Gastroesophageal sphincter (tissue), 4 donors: ENCODE measurements around the gene ADAMTS12. TPM values are rescaled to one million over a fixed set of nuclear protein-coding genes. Genes with fewer than 3 reads are reported as not detected.

Experiments used
- ATAC-seq: fragments of 150-250 bp; one replicate; pipeline ENCODE4 v1.9.1; 2016; ENCODE audit warnings: mild to moderate bottlenecking, moderate library complexity
- H3K27ac ChIP-seq, 4 donors: fragments of 200-600 bp; sonication (generic) in 3 of 4; 1 replicate in 3 of 4; 2 replicates in 1 of 4; pipeline ENCODE4 v1.5.1; 2016 to 2019
- H3K27me3 ChIP-seq: fragments of 200-600 bp; sonication (generic); one replicate; pipeline ENCODE4 v1.5.1; 2019
- H3K36me3 ChIP-seq, 2 donors: fragments of 200-600 bp; sonication (generic); one replicate each; pipeline ENCODE4 v1.5.1; 2019; ENCODE audit warnings: control low read depth in 1 of 2
- H3K4me1 ChIP-seq, 3 donors: fragments of 200-600 bp; sonication (generic); 1 replicate in 2 of 3; 2 replicates in 1 of 3; pipeline ENCODE4 v1.5.1; 2016 to 2019; ENCODE audit warnings: control low read depth in 2 of 3
- H3K4me3 ChIP-seq, 2 donors: fragments of 200-600 bp; sonication (generic); one replicate each; pipeline ENCODE4 v1.5.1; 2019; ENCODE audit warnings: mild to moderate bottlenecking in 1 of 2, moderate library complexity in 1 of 2
- H3K9me3 ChIP-seq, 3 donors: fragments of 200-600 bp; sonication (generic); one replicate each; pipeline ENCODE4 v1.5.1; 2017 to 2019; ENCODE audit warnings: control low read depth in 2 of 3
- CTCF ChIP-seq, 4 experiments: fragments of 200-600 bp in 2 of 4; fragments of 450-650 bp in 2 of 4; sonication (generic) in 1 of 4; IDR thresholded peaks; one replicate each; pipeline ENCODE4 v1.5.1; 2017 to 2019; ENCODE audit warnings: antibody characterized with exemption in 4 of 4, mild to moderate bottlenecking in 2 of 4, moderate library complexity in 2 of 4
- EP300 ChIP-seq: sonication (generic); formaldehyde crosslinking; IDR thresholded peaks from one replicate; pipeline ENCODE4 v1.6.1; 2017; ENCODE audit warnings: antibody characterized with exemption, mild to moderate bottlenecking
- POLR2A ChIP-seq, 2 donors: fragments of 450-650 bp; IDR thresholded peaks; one replicate each; pipeline ENCODE4 v1.6.1; 2017; ENCODE audit warnings: antibody characterized with exemption in 2 of 2, mild to moderate bottlenecking in 2 of 2, moderate library complexity in 1 of 2
- POLR2AphosphoS5 ChIP-seq: sonication (generic); formaldehyde crosslinking; IDR thresholded peaks from one replicate; pipeline ENCODE4 v1.6.1; 2017; ENCODE audit warnings: antibody characterized with exemption
- WGBS, 2 donors: methylation state at CpG; one replicate each; pipeline ENCODE4 v1.1.5; 2018; ENCODE audit warnings: low coverage in 1 of 2; 5-methylcytosine and 5-hydroxymethylcytosine counted together
- total RNA-seq, 4 donors: library from RNA; depleted of rRNA; stranded (reverse); fragments of >200 nt; gene quantifications; one replicate each; pipeline ENCODE4 v1.1.0, GENCODE V29; 2016

ADAMTS12 gene
- total RNA-seq, 4 donors from 2014 or later, result 2.6 to 6.5 (median 5.2) TPM

GRCh38 chr5:33762859-33763258 lies 128.9 kb downstream of the ADAMTS12 start:
- no peaks in the 10 kb centered on the region for H3K9me3 ChIP-seq
- WGBS, 2 donors, result 70 to 75% methylated on average over 1 of the region's 1 CpG
- H3K4me1 ChIP-seq, result peaks cover 0 to 2% (median 0%) of the 10 kb centered on the region in 3 donors
- no peak overlapping the region for H3K4me3 ChIP-seq
- TF ChIP-seq CTCF (IDR thresholded peaks at IDR 0.05), result no peak
- TF ChIP-seq POLR2A (IDR thresholded peaks at IDR 0.05), result no peak
- no peak for TF ChIP-seq POLR2AphosphoS5
- no peak for TF ChIP-seq EP300
- H3K27me3 ChIP-seq, result no peaks in the 10 kb centered on the region
- H3K27ac ChIP-seq, result no peak overlapping the region
- no peaks in the 10 kb centered on the region for H3K36me3 ChIP-seq
- ATAC-seq, result no peak

- no peak for ATAC-seq
- Histone ChIP-seq H3K36me3 (no peaks in the 10 kb centered on the region), H3K9me3 (no peaks in the 10 kb centered on the region), H3K4me1 (no peaks in the 10 kb centered on the region), H3K27me3 (no peaks in the 10 kb centered on the region), H3K27ac (no peak overlapping the region), H3K4me3 (no peak overlapping the region)
- 64 to 85% methylated on average over 1 to 4 of the region's 4 CpGs for WGBS, 2 donors
- TF ChIP-seq POLR2AphosphoS5, result no peak
- no peak for TF ChIP-seq EP300
- TF ChIP-seq CTCF (IDR thresholded peaks at IDR 0.05), result no peak
- no peak for TF ChIP-seq POLR2A (IDR thresholded peaks at IDR 0.05)
Measured at GRCh38 chr5:33761139-33761538, 130.7 kb downstream of the ADAMTS12 start.

GRCh38 chr5:33758737-33759136 lies 133.1 kb downstream of the ADAMTS12 start:
- 88 to 94% methylated on average over 1 to 2 of the region's 2 CpGs for WGBS, 2 donors
- Histone ChIP-seq H3K4me3 (no peak overlapping the region), H3K9me3 (no peaks in the 10 kb centered on the region), H3K27me3 (no peaks in the 10 kb centered on the region), H3K36me3 (no peaks in the 10 kb centered on the region), H3K27ac (no peak overlapping the region), H3K4me1 (no peaks in the 10 kb centered on the region)
- ATAC-seq, result no peak
- TF ChIP-seq POLR2AphosphoS5, result no peak

GRCh38 chr5:33756491-33756890 lies 135.3 kb downstream of the ADAMTS12 start:
- TF ChIP-seq CTCF (IDR thresholded peaks at IDR 0.05) (no peak), POLR2AphosphoS5 (no peak), POLR2A (IDR thresholded peaks at IDR 0.05) (no peak), EP300 (no peak)
- H3K9me3 ChIP-seq, result no peaks in the 10 kb centered on the region
- no peak overlapping the region for H3K4me3 ChIP-seq
- H3K27ac ChIP-seq, result no peak overlapping the region
- 73 to 82% methylated on average over 2 of the region's 2 CpGs for WGBS, 2 donors
- H3K27me3 ChIP-seq, result no peaks in the 10 kb centered on the region
- no peaks in the 10 kb centered on the region for H3K4me1 ChIP-seq
- ATAC-seq, result no peak
- H3K36me3 ChIP-seq, result no peaks in the 10 kb centered on the region

- H3K4me3 ChIP-seq, result no peak overlapping the region
- 73 to 80% methylated on average over 1 of the region's 1 CpG for WGBS, 2 donors
- no peak for ATAC-seq
- TF ChIP-seq POLR2A (IDR thresholded peaks at IDR 0.05) (no peak), CTCF (IDR thresholded peaks at IDR 0.05) (no peak), EP300 (no peak), POLR2AphosphoS5 (no peak)
- H3K27ac ChIP-seq, result no peak overlapping the region
- no peaks in the 10 kb centered on the region for H3K4me1 ChIP-seq
- no peaks in the 10 kb centered on the region for H3K27me3 ChIP-seq
- H3K9me3 ChIP-seq, result no peaks in the 10 kb centered on the region
- H3K36me3 ChIP-seq, result no peaks in the 10 kb centered on the region
Measured at GRCh38 chr5:33755231-33755630, 136.6 kb downstream of the ADAMTS12 start.
